Rectal smooth muscle tissue (tissue), 1 donor: ENCODE measurements around the gene MIA3.

ENCODE experiments used
- H3K27ac ChIP-seq: one replicate; pipeline ENCODE4 v1.7.0; 2013; ENCODE audit warnings: low read depth, low read length, inconsistent platforms
- H3K27me3 ChIP-seq: one replicate; pipeline ENCODE4 v1.7.0; 2013; ENCODE audit warnings: low read length; ENCODE audit not compliant: control insufficient read depth, insufficient read depth
- H3K36me3 ChIP-seq: one replicate; pipeline ENCODE4 v1.7.0; 2013; ENCODE audit warnings: low read length; ENCODE audit not compliant: control insufficient read depth, insufficient read depth
- H3K4me1 ChIP-seq: one replicate; pipeline ENCODE4 v1.7.0; 2013; ENCODE audit warnings: low read length; ENCODE audit not compliant: control insufficient read depth, insufficient read depth
- H3K4me3 ChIP-seq: one replicate; pipeline ENCODE4 v1.7.0; 2013; ENCODE audit warnings: low read length
- H3K9ac ChIP-seq: one replicate; pipeline ENCODE4 v1.7.0; 2013; ENCODE audit warnings: low read length

MIA3 gene

DNA sequence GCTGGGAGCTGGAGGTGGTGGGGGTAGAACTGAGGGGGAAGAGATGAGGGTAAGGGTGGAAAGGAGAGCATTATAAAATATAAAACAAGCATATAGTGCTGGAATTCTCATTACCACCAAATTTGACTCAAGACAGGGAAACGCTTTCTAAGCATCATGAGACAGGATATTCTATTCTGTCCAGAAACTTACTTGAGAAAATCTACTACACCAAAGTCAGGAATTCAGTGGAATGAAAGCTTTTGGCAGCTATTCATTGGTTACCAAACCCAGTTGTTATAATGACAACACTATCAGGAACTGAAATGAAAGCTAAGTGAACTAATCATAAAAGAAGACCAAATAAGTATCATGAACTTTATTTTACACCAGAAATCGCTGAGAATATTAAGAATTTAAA lies 79.9 kb downstream of the MIA3 start:
- Histone ChIP-seq H3K36me3 (peaks cover 3% of the 10 kb centered on the region), H3K4me1 (no peaks in the 10 kb centered on the region), H3K27ac (no peak overlapping the region), H3K4me3 (no peak overlapping the region), H3K27me3 (no peaks in the 10 kb centered on the region), H3K9ac (no peak overlapping the region)

DNA sequence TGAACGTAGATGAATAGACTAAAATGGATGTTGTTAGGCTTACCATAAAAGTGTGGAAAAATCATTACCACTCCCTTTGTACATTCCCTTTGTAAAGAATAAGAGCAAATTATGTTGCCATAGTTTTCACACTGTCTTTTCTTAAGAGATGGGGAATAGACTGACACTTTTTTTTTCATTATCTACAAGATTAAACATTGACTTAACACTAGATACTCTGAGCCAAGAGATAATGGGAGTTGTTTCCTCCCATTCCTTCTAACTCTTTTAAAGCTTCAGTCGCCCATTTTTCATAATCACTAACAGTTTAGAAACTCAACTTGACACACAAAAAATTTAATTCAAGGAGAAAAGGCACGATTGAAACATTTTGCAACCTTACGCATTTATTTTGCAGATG lies 84.3 kb downstream of the MIA3 start:
- Histone ChIP-seq H3K27ac (no peak overlapping the region), H3K9ac (no peak overlapping the region), H3K36me3 (peaks cover 3% of the 10 kb centered on the region), H3K4me3 (no peak overlapping the region), H3K4me1 (no peaks in the 10 kb centered on the region), H3K27me3 (no peaks in the 10 kb centered on the region)

DNA sequence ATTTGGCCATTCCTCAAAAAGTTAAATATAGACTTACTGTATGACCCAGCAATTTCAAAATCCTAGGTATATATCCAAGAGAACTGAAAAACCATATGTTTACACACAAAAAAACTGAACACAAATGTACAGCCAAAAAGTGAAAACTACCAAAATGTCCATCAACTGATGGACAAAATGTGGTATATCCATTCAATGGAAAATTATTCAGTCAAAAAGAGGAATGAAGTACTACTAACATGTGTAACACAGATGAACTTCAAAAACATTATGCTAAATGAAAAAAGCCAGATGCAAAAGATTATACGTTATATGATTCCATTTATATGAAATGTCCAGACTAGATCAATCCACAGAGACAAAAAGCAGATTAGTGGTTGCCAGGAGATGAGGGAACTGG lies 86.4 kb downstream of the MIA3 start:
- no peak overlapping the region for H3K27ac ChIP-seq
- H3K4me1 ChIP-seq, result no peaks in the 10 kb centered on the region

DNA sequence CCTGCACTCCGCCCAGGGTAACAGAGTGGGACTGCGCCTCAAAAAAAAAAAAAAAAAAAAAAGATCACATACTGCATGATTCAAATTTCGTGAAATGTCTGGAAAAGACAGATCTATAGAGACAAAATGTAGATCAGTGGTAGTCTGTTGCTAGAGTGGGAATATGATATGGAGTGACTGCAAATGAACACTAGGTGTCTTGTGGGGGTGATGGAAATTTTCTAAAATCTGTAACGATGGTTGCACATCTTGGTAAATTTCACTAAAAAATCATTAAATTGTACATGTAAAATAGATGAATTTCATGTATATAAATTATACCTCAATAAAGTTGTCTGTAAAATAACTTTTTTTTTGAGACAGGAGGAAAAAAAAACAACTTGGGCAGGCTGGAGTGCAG lies 88.9 kb downstream of the MIA3 start:
- H3K4me3 ChIP-seq, result no peak overlapping the region
- H3K27me3 ChIP-seq, result no peaks in the 10 kb centered on the region
- H3K36me3 ChIP-seq, result no peaks in the 10 kb centered on the region
- peaks cover 3% of the 10 kb centered on the region for H3K4me1 ChIP-seq
- no peak overlapping the region for H3K27ac ChIP-seq
- H3K9ac ChIP-seq, result no peak overlapping the region

More for the DNA sequence above, 86.4 kb downstream of the MIA3 start:
- no peak overlapping the region for H3K9ac ChIP-seq
- H3K36me3 ChIP-seq, result peaks cover 3% of the 10 kb centered on the region
- no peaks in the 10 kb centered on the region for H3K27me3 ChIP-seq
- H3K4me3 ChIP-seq, result no peak overlapping the region

DNA sequence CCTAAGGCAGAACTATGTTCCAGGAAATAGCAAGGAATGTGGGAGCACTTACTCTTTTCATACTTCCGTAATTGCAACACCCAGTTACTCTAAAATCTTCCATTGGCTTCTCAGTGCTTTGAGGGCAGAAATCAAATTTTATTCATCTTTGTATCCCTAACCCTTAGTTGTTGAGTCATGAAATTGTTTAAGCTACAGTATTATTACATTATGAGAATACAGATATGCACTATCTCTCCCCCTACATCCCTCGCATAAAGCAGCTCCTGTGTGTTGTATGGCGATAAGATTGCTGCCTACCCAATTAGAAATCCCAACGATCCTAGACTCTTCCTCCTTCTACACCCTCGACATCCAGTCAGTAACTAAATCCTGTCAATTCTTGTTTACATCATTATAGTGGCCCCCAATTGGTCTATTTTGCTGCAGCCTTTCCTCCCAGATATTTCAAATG lies 91.8 kb downstream of the MIA3 start:
- no peak overlapping the region for H3K4me3 ChIP-seq
- H3K9ac ChIP-seq, result no peak overlapping the region
- no peaks in the 10 kb centered on the region for H3K27me3 ChIP-seq
- peaks cover 5% of the 10 kb centered on the region for H3K4me1 ChIP-seq
- H3K36me3 ChIP-seq, result no peaks in the 10 kb centered on the region
- no peak overlapping the region for H3K27ac ChIP-seq

DNA sequence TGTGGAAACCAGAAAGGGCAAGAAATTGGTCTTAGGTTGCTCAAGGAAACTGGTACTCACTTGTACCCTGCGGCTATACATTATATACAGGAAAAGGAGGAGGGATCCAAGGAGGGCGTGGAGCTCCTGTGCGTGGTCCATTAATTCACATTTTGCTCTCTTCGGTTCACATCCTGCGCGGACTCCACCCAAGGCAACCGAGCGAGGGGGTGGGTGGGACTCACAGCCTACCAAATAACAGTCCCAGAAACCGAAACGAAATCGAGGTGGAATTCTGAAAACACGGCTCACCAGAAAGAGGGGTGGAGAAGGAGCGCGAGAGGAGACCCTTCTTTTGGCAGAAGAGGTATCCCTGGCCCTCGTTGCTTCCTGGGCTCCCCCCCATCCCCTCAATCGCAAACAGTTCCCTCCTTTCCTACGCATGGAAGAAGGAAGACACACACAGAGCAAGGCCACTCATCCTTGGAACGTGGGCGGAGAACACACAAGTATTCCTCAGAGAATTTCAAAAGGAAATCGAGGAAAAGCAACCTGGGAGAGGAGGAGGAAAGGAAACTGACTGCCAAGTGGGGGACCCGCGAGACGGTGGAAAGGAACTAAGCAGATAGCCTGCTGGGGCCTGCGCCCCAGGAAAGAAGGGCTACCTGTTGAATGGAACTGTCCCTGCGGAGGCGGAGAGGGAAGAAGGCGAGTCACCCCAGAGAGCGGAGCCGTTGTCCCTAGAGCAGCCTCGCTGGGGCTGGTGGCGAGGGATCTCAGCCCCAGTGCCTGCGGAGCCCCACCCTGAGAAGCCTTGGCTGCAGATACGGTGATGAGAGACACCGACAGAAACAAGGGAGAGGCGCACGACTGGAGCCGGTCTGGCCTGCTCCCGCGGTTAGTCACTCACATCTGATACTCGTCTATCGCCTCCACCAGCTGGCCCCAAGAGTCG lies 93.7 kb downstream of the MIA3 start:
- Histone ChIP-seq H3K4me1 (peaks cover 5% of the 10 kb centered on the region), H3K27me3 (no peaks in the 10 kb centered on the region), H3K27ac (peak overlapping the region; percentile 80), H3K36me3 (peaks cover 4% of the 10 kb centered on the region), H3K4me3 (peak overlapping the region; percentile 90), H3K9ac (peak overlapping the region; percentile 54)

DNA sequence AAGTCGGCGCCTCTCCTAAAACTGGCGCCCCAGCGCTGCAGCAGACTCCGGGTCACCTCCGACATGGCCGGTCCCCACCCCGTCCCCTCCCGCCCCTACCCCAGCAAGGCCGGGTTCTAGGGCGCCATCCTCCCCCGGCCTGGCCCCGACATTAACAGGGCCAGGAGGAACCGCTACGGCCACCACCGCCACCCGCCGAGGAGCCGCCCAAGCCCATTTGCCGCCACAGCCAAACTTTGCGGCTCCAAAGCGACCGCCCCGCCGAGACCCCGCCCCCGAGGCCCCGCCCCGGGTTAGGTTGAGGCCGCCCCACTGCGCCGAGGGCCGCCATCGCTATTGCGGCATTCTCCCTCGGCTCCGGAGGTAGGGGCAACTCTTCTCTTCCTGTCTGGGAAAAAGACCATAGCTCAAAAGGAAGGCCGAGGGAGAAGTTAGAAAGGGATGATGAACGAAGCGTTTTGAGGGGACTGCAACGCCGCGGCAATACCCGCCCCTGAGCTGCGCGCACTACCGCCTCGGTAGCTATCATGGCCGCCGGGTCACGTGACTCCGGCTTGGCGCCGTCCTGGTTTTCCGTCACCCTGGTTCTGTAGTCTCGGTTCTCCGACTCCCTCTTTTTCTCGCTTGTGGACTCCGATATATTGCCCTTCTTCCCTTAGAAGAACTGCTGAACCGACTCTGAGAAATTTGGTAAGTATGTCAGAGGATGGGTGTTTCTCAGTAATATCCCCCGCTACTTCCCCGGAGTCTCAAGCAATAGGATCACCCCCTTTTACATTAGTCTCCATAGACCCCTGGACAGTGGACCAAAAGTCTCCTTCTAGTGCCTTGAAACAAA lies 94.6 kb downstream of the MIA3 start, which contains the start of the genes AIDA and BROX:
Gene AIDA (minus strand): TSS at position 239 of the 838 bp plus-strand sequence. CDS start 174 bp downstream, at position 65.
Gene BROX (plus strand): TSS at position 312 of the 838 bp plus-strand sequence. CDS start 3,136 bp downstream, outside the sequence.
- Histone ChIP-seq H3K9ac (peak within 1 kb of the TSS; percentile 72), H3K27me3 (no peaks in the 10 kb centered on the region), H3K36me3 (peaks cover 7% of the 10 kb centered on the region), H3K4me3 (peak within 1 kb of the TSS; percentile 94), H3K4me1 (peaks cover 5% of the 10 kb centered on the region), H3K27ac (peak within 1 kb of the TSS; percentile 99)

DNA sequence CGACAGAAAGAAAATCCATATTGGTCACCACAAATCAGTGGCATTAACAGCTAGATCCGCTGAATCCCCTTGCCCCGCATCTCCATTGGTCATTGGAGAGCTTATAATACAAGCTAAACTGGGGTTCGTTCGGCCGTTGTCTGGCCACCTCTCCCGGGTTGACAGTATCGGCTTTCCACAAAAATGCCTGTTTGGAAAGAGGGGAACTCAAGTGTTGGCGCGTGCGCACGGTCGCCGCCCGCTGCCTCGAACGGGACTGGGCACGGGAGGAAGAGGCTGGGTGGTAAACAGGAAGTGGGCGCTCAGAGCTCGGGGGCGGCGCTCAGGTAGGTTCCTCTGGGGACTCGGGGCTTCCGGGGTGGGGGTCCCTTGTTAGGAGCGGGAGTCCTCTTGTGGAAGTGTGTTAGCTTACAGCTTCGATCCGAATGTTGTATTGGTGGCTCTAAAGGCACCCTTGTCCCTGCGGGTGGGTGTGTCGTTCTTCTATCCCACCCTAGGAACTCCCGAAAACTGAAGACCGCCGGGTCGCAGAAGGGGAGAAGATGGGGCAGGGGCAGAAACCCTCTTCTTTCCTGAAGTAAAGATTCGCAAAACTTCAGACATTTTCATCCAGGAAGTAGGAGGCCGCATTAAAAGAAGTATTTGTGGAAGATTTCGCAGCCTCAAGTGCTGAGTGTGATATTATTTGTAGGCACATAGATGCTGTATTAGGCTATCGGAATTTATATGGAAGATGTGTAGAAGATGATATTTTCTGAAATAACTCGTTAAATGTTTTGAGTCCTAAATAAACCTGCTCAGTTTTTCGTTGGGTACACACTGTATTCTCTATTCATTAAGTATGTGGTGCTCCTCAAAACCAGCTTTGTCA lies 95.4 kb downstream of the MIA3 start:
- Histone ChIP-seq H3K4me1 (peaks cover 5% of the 10 kb centered on the region), H3K9ac (peak overlapping the region; percentile 72), H3K36me3 (peaks cover 7% of the 10 kb centered on the region), H3K27me3 (no peaks in the 10 kb centered on the region), H3K27ac (peak overlapping the region; percentile 99), H3K4me3 (peak overlapping the region; percentile 94)

DNA sequence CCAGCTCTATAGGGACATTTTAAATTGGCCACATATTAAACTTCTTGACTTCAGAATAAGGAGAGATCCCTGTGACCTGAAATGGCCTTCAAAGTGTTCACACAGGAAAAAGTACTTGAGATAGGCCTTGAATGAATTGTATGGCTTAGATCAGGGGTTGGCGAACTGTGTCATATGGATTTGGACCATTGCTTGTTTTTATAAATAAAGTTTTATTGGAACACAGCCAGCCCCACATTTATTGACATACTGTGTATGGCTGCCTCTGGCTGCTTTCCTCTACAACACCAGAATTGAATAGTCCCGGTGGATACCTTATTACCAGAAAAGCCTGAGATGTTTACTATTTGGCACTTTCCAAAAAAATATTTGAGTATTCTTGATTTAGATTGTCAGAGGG lies 98.5 kb downstream of the MIA3 start:
- no peak overlapping the region for H3K27ac ChIP-seq
- H3K9ac ChIP-seq, result no peak overlapping the region
- H3K36me3 ChIP-seq, result peaks cover 15% of the 10 kb centered on the region

More for the DNA sequence above, 98.5 kb downstream of the MIA3 start:
- Histone ChIP-seq H3K4me3 (no peak overlapping the region), H3K27me3 (no peaks in the 10 kb centered on the region), H3K4me1 (peaks cover 2% of the 10 kb centered on the region)
